ENCODE data around the gene EPHA8. TPM values are rescaled to one million over a fixed set of nuclear protein-coding genes. Genes with fewer than 3 reads are reported as not detected.

EPHA8 gene
- total RNA-seq, 1 donor from 2014 or later = not detected

GRCh38 chr1:22618056-22618455 lies 54.8 kb downstream of the EPHA8 start:
- DNase-seq (ENCODE audit: low spot score) = no peak

GRCh38 chr1:22619252-22619651 lies 56.0 kb downstream of the EPHA8 start:
- no peak for DNase-seq (ENCODE audit: low spot score)

- no peak for DNase-seq (ENCODE audit: low spot score)
Measured at GRCh38 chr1:22619798-22620197, 56.5 kb downstream of the EPHA8 start.

GRCh38 chr1:22621761-22622160 lies 58.5 kb downstream of the EPHA8 start:
- DNase-seq (ENCODE audit: low spot score) = no peak

GRCh38 chr1:22625262-22625925 lies 62.1 kb downstream of the EPHA8 start:
- DNase-seq (ENCODE audit: low spot score) = no peak

- DNase-seq (ENCODE audit: low spot score) = no peak
Measured at GRCh38 chr1:22626237-22627157, 63.2 kb downstream of the EPHA8 start.

- no peak for DNase-seq (ENCODE audit: low spot score)
Measured at GRCh38 chr1:22627331-22627730, 64.0 kb downstream of the EPHA8 start.

- DNase-seq (ENCODE audit: low spot score) = no peak
Measured at GRCh38 chr1:22628698-22629444, 65.6 kb downstream of the EPHA8 start.

- DNase-seq (ENCODE audit: low spot score) = no peak
Measured at GRCh38 chr1:22629886-22630285, 66.6 kb downstream of the EPHA8 start.

GRCh38 chr1:22633697-22634463 lies 70.6 kb downstream of the EPHA8 start:
- DNase-seq (ENCODE audit: low spot score) = no peak

GRCh38 chr1:22635436-22635835 lies 72.1 kb downstream of the EPHA8 start:
- no peak for DNase-seq (ENCODE audit: low spot score)

- DNase-seq (ENCODE audit: low spot score) = no peak
Measured at GRCh38 chr1:22636353-22636752, 73.1 kb downstream of the EPHA8 start, which contains the start of gene C1QA. TSS of gene C1QA (plus strand) at chr1:22636628. CDS start at chr1:22637617, 989 bp downstream.

GRCh38 chr1:22636927-22637326 lies 73.6 kb downstream of the EPHA8 start:
- no peak for DNase-seq (ENCODE audit: low spot score)

- DNase-seq (ENCODE audit: low spot score) = no peak
Measured at GRCh38 chr1:22637907-22638445, 74.7 kb downstream of the EPHA8 start.

- no peak for DNase-seq (ENCODE audit: low spot score)
Measured at GRCh38 chr1:22638476-22639234, 75.4 kb downstream of the EPHA8 start.

- DNase-seq (ENCODE audit: low spot score) = no peak
Measured at GRCh38 chr1:22639286-22639685, 76.0 kb downstream of the EPHA8 start.

- no peak for DNase-seq (ENCODE audit: low spot score)
Measured at GRCh38 chr1:22641247-22641646, 78.0 kb downstream of the EPHA8 start.

- peak; percentile 85 for DNase-seq (ENCODE audit: low spot score)
Measured at GRCh38 chr1:22641906-22642636, 78.8 kb downstream of the EPHA8 start.

GRCh38 chr1:22643381-22643780 lies 80.1 kb downstream of the EPHA8 start, which contains the start of gene C1QC:
TSS of gene C1QC (plus strand) at chr1:22643633. CDS start at chr1:22644024, 391 bp downstream.
- DNase-seq (ENCODE audit: low spot score) = no peak

- DNase-seq (ENCODE audit: low spot score) = no peak
Measured at GRCh38 chr1:22643928-22644327, 80.6 kb downstream of the EPHA8 start.
